GM10847 (cell line): ENCODE data around the gene P2RY14.

Experiments used
- POLR2A ChIP-seq: IDR thresholded peaks from 2 replicates; pipeline ENCODE4 v1.6.1; 2011; ENCODE audit not compliant: insufficient read length; ENCODE audit errors: extremely low read depth

P2RY14 gene

GRCh38 chr3:151282921-151283320 lies 4.6 kb upstream of the P2RY14 start:
- TF ChIP-seq POLR2A: no peak

GRCh38 chr3:151281671-151282324 lies 3.5 kb upstream of the P2RY14 start:
- TF ChIP-seq POLR2A: no peak

- no peak for TF ChIP-seq POLR2A
These were observed 1.7 kb downstream of the P2RY14 start for GRCh38 chr3:151276687-151277042.

GRCh38 chr3:151276038-151276686 lies 2.2 kb downstream of the P2RY14 start:
- no peak for TF ChIP-seq POLR2A

GRCh38 chr3:151275091-151275490 lies 3.3 kb downstream of the P2RY14 start:
- no peak for TF ChIP-seq POLR2A

GRCh38 chr3:151269631-151270030 lies 8.7 kb downstream of the P2RY14 start:
- no peak for TF ChIP-seq POLR2A

- no peak for TF ChIP-seq POLR2A
These were observed 9.8 kb downstream of the P2RY14 start for GRCh38 chr3:151268267-151269235.

- no peak for TF ChIP-seq POLR2A
These were observed 11.3 kb downstream of the P2RY14 start for GRCh38 chr3:151267066-151267465.

GRCh38 chr3:151265866-151266265 lies 12.5 kb downstream of the P2RY14 start:
- TF ChIP-seq POLR2A: no peak

- TF ChIP-seq POLR2A: no peak
These were observed 13.2 kb downstream of the P2RY14 start for GRCh38 chr3:151265166-151265565.

GRCh38 chr3:151264605-151265004 lies 13.7 kb downstream of the P2RY14 start:
- TF ChIP-seq POLR2A: no peak

- no peak for TF ChIP-seq POLR2A
These were observed 15.3 kb downstream of the P2RY14 start for GRCh38 chr3:151262871-151263525.

GRCh38 chr3:151259664-151260063 lies 18.7 kb downstream of the P2RY14 start:
- no peak for TF ChIP-seq POLR2A

- no peak for TF ChIP-seq POLR2A
These were observed 21.6 kb downstream of the P2RY14 start for GRCh38 chr3:151256749-151257148.

- no peak for TF ChIP-seq POLR2A
These were observed 29.5 kb downstream of the P2RY14 start for GRCh38 chr3:151248772-151249337.
